ENCODE measurements around the gene IFNAR1. TPM values are rescaled to one million over a fixed set of nuclear protein-coding genes. Genes with fewer than 3 reads are reported as not detected.

IFNAR1 gene
- total RNA-seq, 1 experiment from 2014 or later, result 20.4 TPM

DNA sequence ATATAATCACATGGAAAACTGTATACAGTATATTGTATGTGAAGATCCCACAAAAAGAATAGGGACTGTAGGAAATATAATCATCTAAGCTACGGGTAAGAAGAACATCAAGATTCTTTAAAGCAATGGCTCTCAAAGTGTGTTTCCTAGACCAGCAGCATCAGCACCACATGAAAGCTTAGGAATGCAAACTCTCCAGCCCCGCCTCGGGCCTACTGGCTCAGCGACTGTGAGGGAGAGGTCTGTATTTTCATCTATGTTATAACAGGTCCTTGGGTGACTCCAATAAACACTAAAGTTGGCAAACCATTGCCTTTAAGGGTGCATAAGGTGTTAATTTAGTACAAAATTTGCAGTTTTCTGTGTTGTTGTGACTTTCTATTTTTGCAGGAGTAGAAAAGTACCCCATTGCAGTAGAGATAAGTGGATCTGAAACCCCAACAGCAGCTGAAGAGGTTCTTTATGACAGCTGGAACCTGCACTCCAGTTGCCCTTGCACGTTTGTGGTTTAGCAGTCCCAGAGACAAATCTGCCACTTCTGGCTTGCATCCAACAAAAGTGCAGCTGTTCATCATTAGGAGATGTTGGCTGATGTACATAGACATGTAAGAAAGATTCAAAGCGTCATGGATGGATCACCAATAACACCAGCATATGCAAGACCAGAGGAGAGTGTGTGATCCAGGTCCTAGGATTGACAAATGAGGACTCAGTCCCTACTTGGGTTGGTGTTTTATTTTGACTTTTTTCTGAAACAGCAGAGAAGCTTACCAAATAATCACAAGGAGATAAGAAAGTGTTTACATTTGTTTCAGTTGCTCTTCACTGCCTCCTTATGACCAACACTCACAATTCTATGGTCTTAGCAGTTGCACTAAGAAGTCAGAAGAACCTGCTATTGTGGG, 15.9 kb upstream of the IFNAR1 start:
- intact Hi-C loops (cut with micrococcal nuclease; ENCODE audit: unreplicated experiment), result no loop called here
- Mint-ChIP-seq H3K36me3 (ENCODE audit: insufficient read depth, unreplicated experiment) (no peaks in the 10 kb centered on the region), H3K4me3 (ENCODE audit: unreplicated experiment) (no peak overlapping the region), H3K4me1 (ENCODE audit: low read depth, unreplicated experiment) (no peaks in the 10 kb centered on the region), H3K9me3 (ENCODE audit: unreplicated experiment) (no peaks in the 10 kb centered on the region), H3K27ac (ENCODE audit: unreplicated experiment) (no peak overlapping the region), H3K27me3 (ENCODE audit: insufficient read depth, unreplicated experiment) (no peaks in the 10 kb centered on the region)
- H3K9me3 ChIP-seq, result no peaks in the 10 kb centered on the region; the same call in 1 of the 2 replicates
- no peaks in the 10 kb centered on the region for H3K27me3 ChIP-seq (replicated peaks; ENCODE audit: control insufficient read depth, insufficient read depth, low read length)
- no TSS peak for BruUV-seq (replicated peaks)
- TF ChIP-seq, protein P1, sequence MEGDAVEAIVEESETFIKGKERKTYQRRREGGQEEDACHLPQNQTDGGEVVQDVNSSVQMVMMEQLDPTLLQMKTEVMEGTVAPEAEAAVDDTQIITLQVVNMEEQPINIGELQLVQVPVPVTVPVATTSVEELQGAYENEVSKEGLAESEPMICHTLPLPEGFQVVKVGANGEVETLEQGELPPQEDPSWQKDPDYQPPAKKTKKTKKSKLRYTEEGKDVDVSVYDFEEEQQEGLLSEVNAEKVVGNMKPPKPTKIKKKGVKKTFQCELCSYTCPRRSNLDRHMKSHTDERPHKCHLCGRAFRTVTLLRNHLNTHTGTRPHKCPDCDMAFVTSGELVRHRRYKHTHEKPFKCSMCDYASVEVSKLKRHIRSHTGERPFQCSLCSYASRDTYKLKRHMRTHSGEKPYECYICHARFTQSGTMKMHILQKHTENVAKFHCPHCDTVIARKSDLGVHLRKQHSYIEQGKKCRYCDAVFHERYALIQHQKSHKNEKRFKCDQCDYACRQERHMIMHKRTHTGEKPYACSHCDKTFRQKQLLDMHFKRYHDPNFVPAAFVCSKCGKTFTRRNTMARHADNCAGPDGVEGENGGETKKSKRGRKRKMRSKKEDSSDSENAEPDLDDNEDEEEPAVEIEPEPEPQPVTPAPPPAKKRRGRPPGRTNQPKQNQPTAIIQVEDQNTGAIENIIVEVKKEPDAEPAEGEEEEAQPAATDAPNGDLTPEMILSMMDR (IDR thresholded peaks at IDR 0.05; ENCODE audit: insufficient read depth in 1 of 2, low read depth in 1 of 2, low read length in 1 of 2, severe bottlenecking in 1 of 2, unreplicated experiment in 1 of 2), result no peak
- ChIA-PET CTCF (no interaction called here), POLR2A (no interaction called here)
- no peak overlapping the region for H3K4me3 ChIP-seq (ENCODE audit: low read depth, low read length)
- no peak for DNase-seq
- H3K4me1 ChIP-seq, result no peaks in the 10 kb centered on the region
- H3K36me3 ChIP-seq (ENCODE audit: control insufficient read depth, insufficient read depth, low read length), result no peaks in the 10 kb centered on the region

DNA sequence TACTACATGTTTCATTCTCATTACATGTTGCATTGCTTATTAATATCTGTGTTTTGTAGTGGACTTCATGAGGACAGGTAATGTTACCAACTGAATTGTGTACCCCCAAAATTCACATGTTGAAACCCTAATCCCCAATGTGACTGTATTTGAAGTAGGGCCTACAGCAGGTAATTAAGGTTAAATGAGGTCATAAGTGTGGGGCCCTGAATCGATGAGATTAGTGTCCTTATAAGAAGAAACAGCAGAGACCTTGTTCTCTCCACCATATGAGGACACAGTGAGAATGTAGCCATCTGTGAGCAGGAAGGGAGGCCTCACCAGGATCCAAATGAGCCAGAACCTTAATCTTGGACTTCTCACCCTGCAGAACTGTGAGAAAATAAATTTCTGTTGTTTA, 15.0 kb upstream of the IFNAR1 start:
- CTCF ChIA-PET, result no interaction called here
- Mint-ChIP-seq H3K27me3 (ENCODE audit: insufficient read depth, unreplicated experiment) (peaks cover 5% of the 10 kb centered on the region), H3K4me3 (ENCODE audit: unreplicated experiment) (no peak overlapping the region), H3K4me1 (ENCODE audit: low read depth, unreplicated experiment) (no peaks in the 10 kb centered on the region), H3K27ac (ENCODE audit: unreplicated experiment) (no peak overlapping the region), H3K9me3 (ENCODE audit: unreplicated experiment) (no peaks in the 10 kb centered on the region), H3K36me3 (ENCODE audit: insufficient read depth, unreplicated experiment) (no peaks in the 10 kb centered on the region)
- Histone ChIP-seq H3K4me1 (no peaks in the 10 kb centered on the region), H3K9me3 (no peaks in the 10 kb centered on the region; the same call in 1 of the 2 replicates), H3K27me3 (replicated peaks; ENCODE audit: control insufficient read depth, insufficient read depth, low read length) (no peaks in the 10 kb centered on the region), H3K4me3 (ENCODE audit: low read depth, low read length) (no peak overlapping the region), H3K36me3 (ENCODE audit: control insufficient read depth, insufficient read depth, low read length) (no peaks in the 10 kb centered on the region)
- no TSS peak for BruUV-seq (replicated peaks)
- TF ChIP-seq, protein P1 (IDR thresholded peaks at IDR 0.05; ENCODE audit: insufficient read depth in 1 of 2, low read depth in 1 of 2, low read length in 1 of 2, severe bottlenecking in 1 of 2, unreplicated experiment in 1 of 2), result no peak
- intact Hi-C loops (cut with micrococcal nuclease; ENCODE audit: unreplicated experiment), result no loop called here
- POLR2A ChIA-PET, result no interaction called here
- no peak for DNase-seq

DNA sequence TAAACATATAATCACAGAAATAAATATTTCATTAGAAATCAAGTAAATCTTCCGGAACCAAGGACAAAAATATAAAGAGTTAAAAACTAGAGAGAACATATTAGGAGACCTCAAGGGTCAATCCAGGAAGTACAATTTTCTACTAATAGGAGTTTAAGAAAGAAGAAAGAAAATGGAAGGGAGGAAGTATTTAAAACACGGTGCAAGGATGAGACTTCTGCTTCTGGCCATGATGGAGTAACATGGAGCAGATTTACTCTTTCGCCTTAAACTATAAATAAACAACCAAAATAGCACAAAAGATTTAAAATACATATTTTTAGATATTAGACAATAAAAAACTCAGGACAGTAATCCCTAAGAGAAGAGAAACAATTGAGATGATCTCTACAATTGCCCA, 12.6 kb upstream of the IFNAR1 start:
- Histone ChIP-seq H3K27me3 (replicated peaks; ENCODE audit: control insufficient read depth, insufficient read depth, low read length) (no peaks in the 10 kb centered on the region), H3K9me3 (no peaks in the 10 kb centered on the region; the same call in 1 of the 2 replicates), H3K36me3 (ENCODE audit: control insufficient read depth, insufficient read depth, low read length) (no peaks in the 10 kb centered on the region), H3K4me1 (no peaks in the 10 kb centered on the region), H3K4me3 (ENCODE audit: low read depth, low read length) (no peak overlapping the region)
- Mint-ChIP-seq H3K27me3 (ENCODE audit: insufficient read depth, unreplicated experiment) (peaks cover 8% of the 10 kb centered on the region), H3K4me3 (ENCODE audit: unreplicated experiment) (no peak overlapping the region), H3K36me3 (ENCODE audit: insufficient read depth, unreplicated experiment) (no peaks in the 10 kb centered on the region), H3K27ac (ENCODE audit: unreplicated experiment) (no peak overlapping the region), H3K9me3 (ENCODE audit: unreplicated experiment) (no peaks in the 10 kb centered on the region), H3K4me1 (ENCODE audit: low read depth, unreplicated experiment) (no peaks in the 10 kb centered on the region)
- intact Hi-C loops (cut with micrococcal nuclease; ENCODE audit: unreplicated experiment), result no loop called here
- no TSS peak for BruUV-seq (replicated peaks)
- ChIA-PET CTCF (no interaction called here), POLR2A (no interaction called here)
- TF ChIP-seq, protein P1 (IDR thresholded peaks at IDR 0.05; ENCODE audit: insufficient read depth in 1 of 2, low read depth in 1 of 2, low read length in 1 of 2, severe bottlenecking in 1 of 2, unreplicated experiment in 1 of 2), result no peak
- no peak for DNase-seq
